Stimulated activated naive B cell treated with anti-CD40 and anti-IgM and Interleukin-4, amounts not matched to agents 10 μg/mL and 1 μg/mL and 100 μg/mL, for 72 hours (primary cell): ENCODE measurements around the gene CHRNE.

Source experiments
- ATAC-seq, 2 donors: fragments of 150-1000 bp; cut with Tn5 transposase; replicated peaks; 2 replicates each; pipeline ENCODE4 v1.10.0; 2021; ENCODE audit warnings: moderate library complexity in 1 of 2
- DNase-seq: peaks from one replicate; pipeline ENCODE4 v3.0.0; 2021
- H3K27ac Mint-ChIP-seq: one replicate; pipeline ENCODE4 v1.8.0; 2022; ENCODE audit warnings: mild to moderate bottlenecking, mixed read lengths
- H3K27me3 Mint-ChIP-seq, 2 donors: one replicate each; pipeline ENCODE4 v1.8.0; 2022; ENCODE audit warnings: mixed read lengths in 2 of 2
- H3K36me3 Mint-ChIP-seq, 2 donors: one replicate each; pipeline ENCODE4 v1.8.0; 2022; ENCODE audit warnings: mixed read lengths in 2 of 2, mild to moderate bottlenecking in 1 of 2
- H3K4me1 Mint-ChIP-seq, 2 donors: one replicate each; pipeline ENCODE4 v1.8.0; 2022; ENCODE audit warnings: mixed read lengths in 2 of 2, mild to moderate bottlenecking in 1 of 2
- H3K4me3 Mint-ChIP-seq, 2 donors: one replicate each; pipeline ENCODE4 v1.8.0; 2022; ENCODE audit warnings: mild to moderate bottlenecking in 2 of 2, mixed read lengths in 2 of 2, moderate library complexity in 1 of 2
- H3K9me3 Mint-ChIP-seq, 2 donors: one replicate each; pipeline ENCODE4 v1.8.0; 2022; ENCODE audit warnings: mixed read lengths in 2 of 2, mild to moderate bottlenecking in 1 of 2

CHRNE gene

GRCh38 chr17:4895657-4896331 lies 7.1 kb downstream of the CHRNE start:
- no peak for DNase-seq
- peaks cover 0 to 1% of the 10 kb centered on the region in 2 donors for H3K9me3 Mint-ChIP-seq
- H3K36me3 Mint-ChIP-seq, result peaks cover 65 to 70% of the 10 kb centered on the region in 2 donors
- no peak overlapping the region for H3K4me3 Mint-ChIP-seq
- H3K27ac Mint-ChIP-seq, result peak overlapping the region; percentile 14
- peaks cover 22 to 24% of the 10 kb centered on the region in 2 donors for H3K4me1 Mint-ChIP-seq
- ATAC-seq, result no peak
- peaks cover 4 to 16% of the 10 kb centered on the region in 2 donors for H3K27me3 Mint-ChIP-seq

GRCh38 chr17:4895121-4895520 lies 7.8 kb downstream of the CHRNE start:
- H3K4me1 Mint-ChIP-seq, result peaks cover 18 to 19% of the 10 kb centered on the region in 2 donors
- H3K27me3 Mint-ChIP-seq, result peaks cover 4 to 13% of the 10 kb centered on the region in 2 donors
- ATAC-seq (no peak), DNase-seq (no peak)
- no peaks in the 10 kb centered on the region for H3K9me3 Mint-ChIP-seq
- no peak overlapping the region for H3K4me3 Mint-ChIP-seq
- H3K27ac Mint-ChIP-seq, result no peak overlapping the region
- peaks cover 71 to 77% of the 10 kb centered on the region in 2 donors for H3K36me3 Mint-ChIP-seq

- Mint-ChIP-seq H3K4me1 (peaks cover 9 to 12% of the 10 kb centered on the region in 2 donors), H3K27ac (peak overlapping the region; percentile 37), H3K36me3 (peaks cover 77 to 78% of the 10 kb centered on the region in 2 donors), H3K9me3 (no peaks in the 10 kb centered on the region), H3K27me3 (peaks cover 4 to 5% of the 10 kb centered on the region in 2 donors), H3K4me3 (no peak overlapping the region)
- ATAC-seq (no peak), DNase-seq (no peak)
Observed at GRCh38 chr17:4893721-4894560, 9.0 kb downstream of the CHRNE start.

DNA sequence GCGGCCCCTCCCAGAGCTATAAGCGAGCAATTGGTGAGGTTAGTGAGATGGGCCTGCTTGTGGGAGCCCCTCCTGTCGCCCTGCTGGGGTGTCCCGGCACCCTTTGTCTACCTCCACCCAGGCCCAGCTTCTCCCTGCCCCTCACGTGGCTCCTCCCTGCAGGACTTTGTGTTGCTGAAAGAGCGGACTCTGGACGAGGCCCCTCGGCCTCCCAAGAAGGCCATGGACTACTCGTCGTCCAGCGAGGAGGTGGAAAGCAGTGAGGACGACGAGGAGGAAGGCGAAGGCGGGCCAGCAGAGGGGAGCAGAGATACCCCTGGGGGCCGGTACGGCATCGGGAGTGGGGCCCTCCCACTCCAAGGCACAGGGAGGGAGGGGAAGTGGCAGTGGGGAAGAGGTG lies 9.6 kb downstream of the CHRNE start:
- DNase-seq, result no peak
- no peak for ATAC-seq
- Mint-ChIP-seq H3K27me3 (peaks cover under 1 to 5% of the 10 kb centered on the region in 2 donors), H3K9me3 (no peaks in the 10 kb centered on the region), H3K36me3 (peaks cover 76 to 77% of the 10 kb centered on the region in 2 donors), H3K4me3 (no peak overlapping the region), H3K27ac (no peak overlapping the region), H3K4me1 (peaks cover 3 to 8% of the 10 kb centered on the region in 2 donors)

GRCh38 chr17:4892499-4893221 lies 10.2 kb downstream of the CHRNE start:
- peaks cover 76% of the 10 kb centered on the region in 2 donors for H3K36me3 Mint-ChIP-seq
- no peaks in the 10 kb centered on the region for H3K9me3 Mint-ChIP-seq
- H3K4me3 Mint-ChIP-seq, result no peak overlapping the region
- ATAC-seq, result no peak
- H3K4me1 Mint-ChIP-seq, result peaks cover 0 to 8% of the 10 kb centered on the region in 2 donors
- H3K27ac Mint-ChIP-seq, result no peak overlapping the region
- DNase-seq, result no peak
- peaks cover 0 to 5% of the 10 kb centered on the region in 2 donors for H3K27me3 Mint-ChIP-seq

GRCh38 chr17:4891411-4892410 lies 11.2 kb downstream of the CHRNE start:
- DNase-seq, result no peak
- Mint-ChIP-seq H3K27me3 (no peaks in the 10 kb centered on the region), H3K4me3 (no peak overlapping the region), H3K36me3 (peaks cover 69 to 76% of the 10 kb centered on the region in 2 donors), H3K9me3 (no peaks in the 10 kb centered on the region), H3K27ac (peak overlapping the region; percentile 51), H3K4me1 (peaks cover 0 to 8% of the 10 kb centered on the region in 2 donors)
- no peak for ATAC-seq

DNA sequence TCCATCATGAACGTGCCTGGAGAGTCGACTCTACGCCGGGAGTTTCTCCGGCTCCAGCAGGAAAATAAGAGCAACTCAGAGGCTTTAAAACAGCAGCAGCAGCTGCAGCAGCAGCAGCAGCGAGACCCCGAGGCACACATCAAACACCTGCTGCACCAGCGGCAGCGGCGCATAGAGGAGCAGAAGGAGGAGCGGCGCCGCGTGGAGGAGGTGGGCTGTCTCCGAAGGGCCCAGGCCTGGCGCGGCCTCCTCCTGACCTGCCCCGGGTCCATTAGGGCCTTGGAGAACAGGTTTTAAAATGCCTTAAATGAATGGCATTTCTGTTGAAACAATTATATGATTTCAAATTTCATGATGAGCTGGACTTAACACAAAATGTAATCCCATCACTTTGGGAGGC lies 15.3 kb downstream of the CHRNE start:
- Mint-ChIP-seq H3K27ac (peak overlapping the region; percentile 14), H3K36me3 (peaks cover 43 to 68% of the 10 kb centered on the region in 2 donors), H3K27me3 (no peaks in the 10 kb centered on the region), H3K4me3 (no peak overlapping the region), H3K9me3 (no peaks in the 10 kb centered on the region), H3K4me1 (peaks cover 0 to 5% of the 10 kb centered on the region in 2 donors)
- ATAC-seq, result no peak
- no peak for DNase-seq

DNA sequence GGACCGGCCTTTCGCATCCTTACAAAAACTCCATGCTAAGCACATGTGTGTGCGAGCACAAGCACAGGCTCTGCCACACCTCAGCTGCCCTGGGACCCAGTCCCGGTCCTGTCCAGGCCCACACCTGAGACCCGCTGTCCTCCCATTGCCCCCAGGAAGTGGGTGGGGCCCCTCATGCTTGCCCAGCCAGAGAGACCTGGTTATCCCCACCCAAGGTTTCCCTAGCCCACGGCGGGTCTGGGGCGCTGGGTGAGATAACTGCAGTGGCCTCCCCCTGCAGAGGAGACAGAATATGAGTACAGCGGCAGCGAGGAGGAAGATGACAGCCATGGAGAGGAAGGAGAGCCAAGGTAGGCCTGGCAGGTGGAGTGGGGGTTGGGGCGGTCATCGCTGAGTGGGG lies 16.1 kb downstream of the CHRNE start:
- no peak for ATAC-seq
- Mint-ChIP-seq H3K36me3 (peaks cover 38 to 65% of the 10 kb centered on the region in 2 donors), H3K4me1 (peaks cover 3 to 5% of the 10 kb centered on the region in 2 donors), H3K4me3 (no peak overlapping the region), H3K9me3 (no peaks in the 10 kb centered on the region), H3K27ac (no peak overlapping the region), H3K27me3 (no peaks in the 10 kb centered on the region)
- DNase-seq, result no peak

GRCh38 chr17:4884489-4884888 lies 18.4 kb downstream of the CHRNE start:
- no peak overlapping the region for H3K27ac Mint-ChIP-seq
- no peak for DNase-seq
- peaks cover 5 to 10% of the 10 kb centered on the region in 2 donors for H3K4me1 Mint-ChIP-seq
- no peak for ATAC-seq
- H3K27me3 Mint-ChIP-seq, result no peaks in the 10 kb centered on the region
- no peaks in the 10 kb centered on the region for H3K9me3 Mint-ChIP-seq
- peaks cover 30 to 60% of the 10 kb centered on the region in 2 donors for H3K36me3 Mint-ChIP-seq
- H3K4me3 Mint-ChIP-seq, result no peak overlapping the region

DNA sequence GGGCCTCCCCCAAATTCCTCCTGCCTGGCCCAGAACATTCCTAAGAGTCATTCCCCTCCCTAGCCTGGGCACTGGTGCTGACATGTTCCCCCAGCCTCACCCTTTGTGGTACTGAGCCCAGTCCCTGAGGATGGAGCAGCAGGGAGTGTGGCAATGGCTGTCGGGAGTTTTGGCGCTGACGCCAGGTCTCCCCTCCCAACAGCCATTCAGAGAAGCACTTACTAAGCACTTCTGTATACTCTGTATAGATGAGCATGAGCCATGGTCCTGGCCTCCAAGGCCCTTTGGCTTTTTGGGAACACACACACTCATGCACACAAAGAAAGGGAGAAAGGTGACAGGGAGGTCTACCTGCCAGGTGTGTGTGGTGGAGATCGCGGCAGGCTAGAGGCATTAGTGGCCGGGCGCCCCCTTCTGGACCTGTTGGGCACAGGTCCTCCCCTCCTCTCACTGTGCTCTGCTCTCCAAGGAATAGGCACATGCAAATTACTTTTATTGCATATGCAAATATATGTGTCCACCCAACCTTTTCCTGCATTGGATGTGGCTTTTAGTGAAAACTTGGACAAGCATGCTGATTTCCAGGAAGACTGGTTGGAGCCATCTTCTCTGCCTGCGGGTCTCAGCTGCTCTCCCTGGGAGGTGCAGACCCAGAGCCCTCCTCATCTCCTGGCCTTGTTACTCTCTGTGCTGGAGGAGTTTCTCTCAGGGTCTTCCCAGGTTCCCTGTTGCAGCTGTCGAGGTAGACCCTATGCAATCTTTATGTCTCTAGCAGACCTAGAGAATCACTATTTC lies 20.9 kb downstream of the CHRNE start:
- ATAC-seq (peak; percentile 83 to 90), DNase-seq (no peak)
- H3K36me3 Mint-ChIP-seq, result peaks cover 36 to 61% of the 10 kb centered on the region in 2 donors
- H3K27ac Mint-ChIP-seq, result peak overlapping the region; percentile 31
- peaks cover 3 to 13% of the 10 kb centered on the region in 2 donors for H3K4me1 Mint-ChIP-seq
- H3K4me3 Mint-ChIP-seq, result no peak overlapping the region
- no peaks in the 10 kb centered on the region for H3K9me3 Mint-ChIP-seq
- no peaks in the 10 kb centered on the region for H3K27me3 Mint-ChIP-seq

DNA sequence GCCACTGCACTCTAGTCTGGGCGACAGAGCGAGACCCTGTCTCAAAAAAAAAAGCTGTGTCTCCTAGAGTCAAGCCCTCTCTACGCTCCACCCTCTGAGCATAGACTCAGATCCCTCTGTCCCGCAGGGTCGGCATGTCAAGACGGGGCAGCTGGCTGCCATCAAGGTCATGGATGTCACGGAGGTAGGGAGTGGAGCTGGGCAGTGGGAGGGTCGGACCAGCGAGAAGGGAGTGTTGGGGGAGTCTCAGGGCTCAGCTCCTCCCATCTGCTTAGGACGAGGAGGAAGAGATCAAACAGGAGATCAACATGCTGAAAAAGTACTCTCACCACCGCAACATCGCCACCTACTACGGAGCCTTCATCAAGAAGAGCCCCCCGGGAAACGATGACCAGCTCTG lies 22.0 kb downstream of the CHRNE start:
- Mint-ChIP-seq H3K27me3 (no peaks in the 10 kb centered on the region), H3K36me3 (peaks cover 37 to 50% of the 10 kb centered on the region in 2 donors), H3K27ac (no peak overlapping the region), H3K4me3 (no peak overlapping the region), H3K9me3 (no peaks in the 10 kb centered on the region), H3K4me1 (peaks cover 3 to 13% of the 10 kb centered on the region in 2 donors)
- DNase-seq (no peak), ATAC-seq (no peak)

DNA sequence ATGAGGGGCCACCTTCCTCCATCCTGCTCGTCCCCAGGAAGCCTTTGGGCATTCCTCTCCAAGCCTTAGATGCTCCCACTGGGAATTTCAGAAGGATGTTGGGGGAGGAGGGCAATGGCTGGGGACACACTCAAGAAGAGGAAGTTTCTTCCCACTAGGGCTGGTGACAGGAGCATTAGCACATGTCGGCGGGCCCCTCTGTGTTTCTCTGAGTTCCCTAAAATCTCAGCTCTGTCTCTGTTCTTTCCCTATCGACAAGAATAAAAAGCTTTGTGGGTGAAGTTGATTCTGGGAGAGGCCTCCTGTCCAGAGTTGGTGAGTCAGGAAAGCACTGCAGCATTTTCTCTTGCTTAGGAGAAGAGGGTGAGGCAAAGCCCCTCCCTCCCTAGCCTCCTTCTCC lies 23.3 kb downstream of the CHRNE start:
- ATAC-seq (no peak), DNase-seq (no peak)
- Mint-ChIP-seq H3K4me3 (no peak overlapping the region), H3K9me3 (no peaks in the 10 kb centered on the region), H3K27ac (no peak overlapping the region), H3K27me3 (no peaks in the 10 kb centered on the region), H3K4me1 (peaks cover 3 to 13% of the 10 kb centered on the region in 2 donors), H3K36me3 (peaks cover 28 to 38% of the 10 kb centered on the region in 2 donors)

- Mint-ChIP-seq H3K36me3 (peaks cover 35 to 39% of the 10 kb centered on the region in 2 donors), H3K27me3 (no peaks in the 10 kb centered on the region), H3K9me3 (no peaks in the 10 kb centered on the region), H3K27ac (no peak overlapping the region), H3K4me3 (no peak overlapping the region), H3K4me1 (peaks cover 5 to 18% of the 10 kb centered on the region in 2 donors)
- DNase-seq, result no peak
- no peak for ATAC-seq
Observed at GRCh38 chr17:4877089-4877488, 25.8 kb downstream of the CHRNE start.
